DND-41 (cell line): ENCODE results near the gene PNPLA6.

ENCODE experiments used
- EZH2 ChIP-seq: IDR thresholded peaks from 3 replicates; pipeline ENCODE4 v1.6.1; 2012; ENCODE audit warnings: borderline replicate concordance, low read depth, mild to moderate bottlenecking, moderate library complexity, low read length, inconsistent platforms; ENCODE audit not compliant: severe bottlenecking
- TF ChIP-seq, protein P1 (sequence below): IDR thresholded peaks from 2 replicates; pipeline ENCODE4 v1.5.1; 2012; ENCODE audit warnings: borderline replicate concordance, low read length, moderate library complexity, mild to moderate bottlenecking; ENCODE audit not compliant: poor library complexity, severe bottlenecking; ENCODE audit errors: extremely low read depth

GRCh38 chr19:7570761-7571160, 35.2 kb downstream of the PNPLA6 start:
- TF ChIP-seq, protein P1, sequence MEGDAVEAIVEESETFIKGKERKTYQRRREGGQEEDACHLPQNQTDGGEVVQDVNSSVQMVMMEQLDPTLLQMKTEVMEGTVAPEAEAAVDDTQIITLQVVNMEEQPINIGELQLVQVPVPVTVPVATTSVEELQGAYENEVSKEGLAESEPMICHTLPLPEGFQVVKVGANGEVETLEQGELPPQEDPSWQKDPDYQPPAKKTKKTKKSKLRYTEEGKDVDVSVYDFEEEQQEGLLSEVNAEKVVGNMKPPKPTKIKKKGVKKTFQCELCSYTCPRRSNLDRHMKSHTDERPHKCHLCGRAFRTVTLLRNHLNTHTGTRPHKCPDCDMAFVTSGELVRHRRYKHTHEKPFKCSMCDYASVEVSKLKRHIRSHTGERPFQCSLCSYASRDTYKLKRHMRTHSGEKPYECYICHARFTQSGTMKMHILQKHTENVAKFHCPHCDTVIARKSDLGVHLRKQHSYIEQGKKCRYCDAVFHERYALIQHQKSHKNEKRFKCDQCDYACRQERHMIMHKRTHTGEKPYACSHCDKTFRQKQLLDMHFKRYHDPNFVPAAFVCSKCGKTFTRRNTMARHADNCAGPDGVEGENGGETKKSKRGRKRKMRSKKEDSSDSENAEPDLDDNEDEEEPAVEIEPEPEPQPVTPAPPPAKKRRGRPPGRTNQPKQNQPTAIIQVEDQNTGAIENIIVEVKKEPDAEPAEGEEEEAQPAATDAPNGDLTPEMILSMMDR = no peak
- no peak for TF ChIP-seq EZH2
